HEK293 (cell line): ENCODE measurements around the gene POLQ.
"Not testable (repeated sequence)": the region's sequence is repeated elsewhere in the genome, so short reads cannot be mapped to it uniquely, and the experiment has no call there.

Experiments
- CTCF ChIA-PET: fragments of 350-600 bp; formaldehyde crosslinking; extraction: SDS; loops from one replicate; lab custom pipeline; 2021; ENCODE audit warnings: antibody characterized with exemption; lab: Yijun Ruan, JAX
- POLR2A ChIA-PET: fragments of 300-600 bp; formaldehyde crosslinking; extraction: SDS; loops from one replicate; lab custom pipeline; 2020; ENCODE audit warnings: antibody characterized with exemption, inconsistent platforms; lab: Yijun Ruan, JAX
- H3K27ac ChIP-seq: fragments of 200-500 bp; sonication (Bioruptor generic); 2 replicates; pipeline ENCODE4 v1.5.1; 2014; ENCODE audit warnings: low read depth, low read length, control low read depth, inconsistent platforms; ENCODE audit errors: extremely low read depth
- H3K36me3 ChIP-seq, 2 experiments: fragments of 200-500 bp in 1 of 2; sonication (Bioruptor generic) in 1 of 2; 1 replicate in 1 of 2; 2 replicates in 1 of 2; pipeline ENCODE4 v1.5.1; 2014 to 2017; ENCODE audit warnings: inconsistent platforms in 2 of 2, low read length in 2 of 2; ENCODE audit not compliant: control insufficient read depth in 2 of 2, insufficient read depth in 1 of 2
- H3K4me1 ChIP-seq: fragments of 200-500 bp; sonication (Bioruptor generic); 2 replicates; pipeline ENCODE4 v1.5.1; 2014; ENCODE audit warnings: mild to moderate bottlenecking, low read length, inconsistent platforms; ENCODE audit not compliant: control insufficient read depth, insufficient read depth
- H3K4me3 ChIP-seq: 2 replicates; pipeline ENCODE4 v1.5.1; 2011; ENCODE audit warnings: low read depth, mild to moderate bottlenecking, control low read depth, low read length, moderate library complexity
- H3K9me3 ChIP-seq: fragments of 200-500 bp; sonication (Bioruptor generic); 2 replicates; pipeline ENCODE4 v1.5.1; 2014; ENCODE audit warnings: low read depth, low read length, inconsistent platforms; ENCODE audit not compliant: control insufficient read depth, insufficient read depth
- BCL11B ChIP-seq: fragments of 450-650 bp; formaldehyde crosslinking; IDR thresholded peaks from 2 replicates; pipeline ENCODE4 v1.5.1; 2016; ENCODE audit warnings: low read depth, missing biosample characterization, missing genetic modification characterization
- KLF7 ChIP-seq: fragments of 450-650 bp; formaldehyde crosslinking; IDR thresholded peaks from 2 replicates; pipeline ENCODE4 v1.5.1; 2016; ENCODE audit warnings: missing biosample characterization, missing genetic modification characterization, borderline replicate concordance
- OSR2 ChIP-seq: fragments of 450-650 bp; formaldehyde crosslinking; IDR thresholded peaks from 2 replicates; pipeline ENCODE4 v1.5.1; 2016; ENCODE audit warnings: missing biosample characterization, missing genetic modification characterization
- ZBTB26 ChIP-seq: fragments of 450-650 bp; formaldehyde crosslinking; optimal IDR thresholded peaks from 2 replicates; pipeline ENCODE3; 2016; ENCODE audit warnings: missing biosample characterization, mild to moderate bottlenecking, missing genetic modification characterization
- ZBTB8A ChIP-seq: fragments of 450-650 bp; formaldehyde crosslinking; IDR thresholded peaks from 2 replicates; pipeline ENCODE4 v1.5.1; 2016; ENCODE audit warnings: missing biosample characterization, missing genetic modification characterization
- ZFP69B ChIP-seq: fragments of 450-650 bp; formaldehyde crosslinking; IDR thresholded peaks from 2 replicates; pipeline ENCODE4 v1.5.1; 2016; ENCODE audit warnings: missing biosample characterization, missing genetic modification characterization
- ZNF184 ChIP-seq: fragments of 450-650 bp; IDR thresholded peaks from 2 replicates; pipeline ENCODE4 v1.5.1; 2018; ENCODE audit warnings: missing biosample characterization, mild to moderate bottlenecking, missing genetic modification characterization
- ZNF302 ChIP-seq: fragments of 450-650 bp; formaldehyde crosslinking; IDR thresholded peaks from 2 replicates; pipeline ENCODE4 v1.5.1; 2016; ENCODE audit warnings: missing biosample characterization, missing genetic modification characterization, low read depth
- ZNF335 ChIP-seq: fragments of 450-650 bp; formaldehyde crosslinking; conservative IDR thresholded peaks from 2 replicates; pipeline ENCODE4 v1.5.1; 2016; ENCODE audit warnings: missing biosample characterization, missing genetic modification characterization
- ZNF341 ChIP-seq: fragments of 450-650 bp; formaldehyde crosslinking; IDR thresholded peaks from 2 replicates; pipeline ENCODE4; 2016; ENCODE audit warnings: low read depth, missing biosample characterization, missing genetic modification characterization
- ZNF423 ChIP-seq: fragments of 450-650 bp; formaldehyde crosslinking; IDR thresholded peaks from 2 replicates; pipeline ENCODE4 v1.5.1; 2016; ENCODE audit warnings: missing biosample characterization, missing genetic modification characterization
- ZNF555 ChIP-seq: fragments of 450-650 bp; formaldehyde crosslinking; conservative IDR thresholded peaks from 2 replicates; pipeline ENCODE4 v1.5.1; 2017; ENCODE audit warnings: missing biosample characterization, mild to moderate bottlenecking, missing genetic modification characterization, inconsistent platforms
- ZNF558 ChIP-seq: fragments of 450-650 bp; formaldehyde crosslinking; IDR thresholded peaks from 2 replicates; pipeline ENCODE4 v1.5.1; 2016; ENCODE audit warnings: missing biosample characterization, missing genetic modification characterization
- ZNF776 ChIP-seq: fragments of 450-650 bp; formaldehyde crosslinking; IDR thresholded peaks from 2 replicates; pipeline ENCODE4 v1.5.0; 2017; ENCODE audit warnings: missing biosample characterization, missing genetic modification characterization, borderline replicate concordance
- ZNF792 ChIP-seq: fragments of 450-650 bp; formaldehyde crosslinking; IDR thresholded peaks from 2 replicates; pipeline ENCODE4 v1.5.1; 2016; ENCODE audit warnings: missing biosample characterization, missing genetic modification characterization
- TF ChIP-seq, protein P1 (sequence below): fragments of 450-650 bp; formaldehyde crosslinking; IDR thresholded peaks from 2 replicates; pipeline ENCODE4 v1.5.1; 2016; ENCODE audit warnings: missing biosample characterization, missing genetic modification characterization
- TF ChIP-seq, protein P2 (sequence below): fragments of 450-650 bp; formaldehyde crosslinking; IDR thresholded peaks from 2 replicates; pipeline ENCODE4 v1.5.1; 2016; ENCODE audit warnings: missing biosample characterization, missing genetic modification characterization
- TF ChIP-seq, protein P3 (sequence below): fragments of 450-650 bp; formaldehyde crosslinking; IDR thresholded peaks from 2 replicates; pipeline ENCODE4 v1.5.1; 2017; ENCODE audit warnings: missing biosample characterization, missing genetic modification characterization

POLQ gene

GRCh38 chr3:121411523-121411922, 134.3 kb downstream of the POLQ start:
- ChIA-PET POLR2A (no interaction called here), CTCF (no interaction called here)
- no peak overlapping the region for H3K27ac ChIP-seq
- H3K4me1 ChIP-seq: no peaks in the 10 kb centered on the region
- no peak overlapping the region for H3K4me3 ChIP-seq
- H3K9me3 ChIP-seq: no peaks in the 10 kb centered on the region
- TF ChIP-seq ZBTB26 (tag by site-specific recombination): no peak
- TF ChIP-seq, protein P1, sequence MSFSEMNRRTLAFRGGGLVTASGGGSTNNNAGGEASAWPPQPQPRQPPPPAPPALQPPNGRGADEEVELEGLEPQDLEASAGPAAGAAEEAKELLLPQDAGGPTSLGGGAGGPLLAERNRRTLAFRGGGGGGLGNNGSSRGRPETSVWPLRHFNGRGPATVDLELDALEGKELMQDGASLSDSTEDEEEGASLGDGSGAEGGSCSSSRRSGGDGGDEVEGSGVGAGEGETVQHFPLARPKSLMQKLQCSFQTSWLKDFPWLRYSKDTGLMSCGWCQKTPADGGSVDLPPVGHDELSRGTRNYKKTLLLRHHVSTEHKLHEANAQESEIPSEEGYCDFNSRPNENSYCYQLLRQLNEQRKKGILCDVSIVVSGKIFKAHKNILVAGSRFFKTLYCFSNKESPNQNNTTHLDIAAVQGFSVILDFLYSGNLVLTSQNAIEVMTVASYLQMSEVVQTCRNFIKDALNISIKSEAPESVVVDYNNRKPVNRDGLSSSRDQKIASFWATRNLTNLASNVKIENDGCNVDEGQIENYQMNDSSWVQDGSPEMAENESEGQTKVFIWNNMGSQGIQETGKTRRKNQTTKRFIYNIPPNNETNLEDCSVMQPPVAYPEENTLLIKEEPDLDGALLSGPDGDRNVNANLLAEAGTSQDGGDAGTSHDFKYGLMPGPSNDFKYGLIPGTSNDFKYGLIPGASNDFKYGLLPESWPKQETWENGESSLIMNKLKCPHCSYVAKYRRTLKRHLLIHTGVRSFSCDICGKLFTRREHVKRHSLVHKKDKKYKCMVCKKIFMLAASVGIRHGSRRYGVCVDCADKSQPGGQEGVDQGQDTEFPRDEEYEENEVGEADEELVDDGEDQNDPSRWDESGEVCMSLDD (tag by site-specific recombination): no peak
- no peak for TF ChIP-seq ZNF423 (tag by site-specific recombination)
- H3K36me3 ChIP-seq: no peaks in the 10 kb centered on the region

GRCh38 chr3:121405631-121406030, 140.2 kb downstream of the POLQ start:
- TF ChIP-seq ZNF302 (tag by site-specific recombination) (no peak), KLF7 (tag by site-specific recombination) (no peak), ZNF776 (tag by site-specific recombination) (no peak), OSR2 (tag by site-specific recombination) (no peak), ZFP69B (tag by site-specific recombination) (no peak), ZNF335 (tag by site-specific recombination) (no peak), ZNF341 (no peak), ZNF184 (tag by site-specific recombination) (no peak)
- TF ChIP-seq, protein P2, sequence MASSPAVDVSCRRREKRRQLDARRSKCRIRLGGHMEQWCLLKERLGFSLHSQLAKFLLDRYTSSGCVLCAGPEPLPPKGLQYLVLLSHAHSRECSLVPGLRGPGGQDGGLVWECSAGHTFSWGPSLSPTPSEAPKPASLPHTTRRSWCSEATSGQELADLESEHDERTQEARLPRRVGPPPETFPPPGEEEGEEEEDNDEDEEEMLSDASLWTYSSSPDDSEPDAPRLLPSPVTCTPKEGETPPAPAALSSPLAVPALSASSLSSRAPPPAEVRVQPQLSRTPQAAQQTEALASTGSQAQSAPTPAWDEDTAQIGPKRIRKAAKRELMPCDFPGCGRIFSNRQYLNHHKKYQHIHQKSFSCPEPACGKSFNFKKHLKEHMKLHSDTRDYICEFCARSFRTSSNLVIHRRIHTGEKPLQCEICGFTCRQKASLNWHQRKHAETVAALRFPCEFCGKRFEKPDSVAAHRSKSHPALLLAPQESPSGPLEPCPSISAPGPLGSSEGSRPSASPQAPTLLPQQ (tag by site-specific recombination): no peak
- TF ChIP-seq, protein P3, sequence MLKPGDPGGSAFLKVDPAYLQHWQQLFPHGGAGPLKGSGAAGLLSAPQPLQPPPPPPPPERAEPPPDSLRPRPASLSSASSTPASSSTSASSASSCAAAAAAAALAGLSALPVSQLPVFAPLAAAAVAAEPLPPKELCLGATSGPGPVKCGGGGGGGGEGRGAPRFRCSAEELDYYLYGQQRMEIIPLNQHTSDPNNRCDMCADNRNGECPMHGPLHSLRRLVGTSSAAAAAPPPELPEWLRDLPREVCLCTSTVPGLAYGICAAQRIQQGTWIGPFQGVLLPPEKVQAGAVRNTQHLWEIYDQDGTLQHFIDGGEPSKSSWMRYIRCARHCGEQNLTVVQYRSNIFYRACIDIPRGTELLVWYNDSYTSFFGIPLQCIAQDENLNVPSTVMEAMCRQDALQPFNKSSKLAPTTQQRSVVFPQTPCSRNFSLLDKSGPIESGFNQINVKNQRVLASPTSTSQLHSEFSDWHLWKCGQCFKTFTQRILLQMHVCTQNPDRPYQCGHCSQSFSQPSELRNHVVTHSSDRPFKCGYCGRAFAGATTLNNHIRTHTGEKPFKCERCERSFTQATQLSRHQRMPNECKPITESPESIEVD: no peak
- no peaks in the 10 kb centered on the region for H3K4me1 ChIP-seq
- POLR2A ChIA-PET: no interaction called here
- CTCF ChIA-PET: no interaction called here
- no peak overlapping the region for H3K27ac ChIP-seq
- no peak overlapping the region for H3K4me3 ChIP-seq
- no peaks in the 10 kb centered on the region for H3K9me3 ChIP-seq
- H3K36me3 ChIP-seq: no peaks in the 10 kb centered on the region

GRCh38 chr3:121399820-121400219, 146.0 kb downstream of the POLQ start:
- no peak overlapping the region for H3K27ac ChIP-seq
- TF ChIP-seq ZNF555 (tag by site-specific recombination) (no peak), ZBTB8A (tag by site-specific recombination) (no peak), ZNF792 (no peak), ZNF558 (tag by site-specific recombination) (no peak), BCL11B (tag by site-specific recombination) (no peak)
- TF ChIP-seq, all 188 proteins: peak for 0
- ChIA-PET POLR2A (no interaction called here), CTCF (no interaction called here)
- Histone ChIP-seq H3K4me3 (no peak overlapping the region), H3K9me3 (no peaks in the 10 kb centered on the region), H3K36me3 (no peaks in the 10 kb centered on the region), H3K4me1 (no peaks in the 10 kb centered on the region)

- CTCF ChIA-PET, POLR2A ChIA-PET, H3K27ac ChIP-seq, H3K36me3 ChIP-seq, H3K9me3 ChIP-seq, H3K4me1 ChIP-seq, H3K4me3 ChIP-seq: not testable (repeated sequence)
Measured at GRCh38 chr3:121398051-121398450, 147.7 kb downstream of the POLQ start.

DNA sequence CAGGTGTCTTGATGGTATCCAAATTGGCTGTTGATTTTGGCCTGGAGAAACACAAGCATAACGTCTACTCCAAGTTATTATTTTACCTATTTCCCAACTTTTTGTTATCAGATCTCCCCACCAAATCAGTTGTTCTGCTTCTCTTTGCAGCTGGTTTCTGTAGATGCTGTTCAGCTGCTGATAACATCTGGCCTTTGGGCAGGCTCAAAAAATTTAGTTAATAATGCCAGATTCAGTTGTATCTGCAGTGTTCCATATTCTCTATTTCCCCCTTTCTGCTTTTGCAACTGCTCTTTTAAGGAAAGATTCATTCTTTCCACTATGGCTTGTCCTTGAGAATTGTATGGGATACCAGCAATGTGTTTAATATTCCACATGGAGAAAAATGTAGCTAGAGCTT, 149.8 kb downstream of the POLQ start:
- POLR2A ChIA-PET, H3K4me1 ChIP-seq, H3K4me3 ChIP-seq: not testable (repeated sequence)

More for the DNA sequence above, 149.8 kb downstream of the POLQ start:
- H3K9me3 ChIP-seq, CTCF ChIA-PET, H3K27ac ChIP-seq, H3K36me3 ChIP-seq: not testable (repeated sequence)
